Upper lobe of left lung (tissue), 4 donors: ENCODE measurements around the gene TBC1D8B.

Source experiments
- POLR2A ChIP-seq, 4 donors: fragments of 450-650 bp; IDR thresholded peaks; one replicate each; pipeline ENCODE4 v1.5.1; 2016 to 2017; ENCODE audit warnings: antibody characterized with exemption in 4 of 4, mild to moderate bottlenecking in 2 of 4
- POLR2AphosphoS5 ChIP-seq, 2 donors: sonication (generic); formaldehyde crosslinking; IDR thresholded peaks; one replicate each; pipeline ENCODE4 v1.5.1; 2017; ENCODE audit warnings: antibody characterized with exemption in 2 of 2
- TF ChIP-seq, protein P1 (sequence below), 6 experiments: fragments of 450-650 bp in 4 of 6; fragments of 200-600 bp in 2 of 6; sonication (generic) in 2 of 6; IDR thresholded peaks; one replicate each; pipeline ENCODE4 v1.5.1; 2016 to 2019; ENCODE audit warnings: antibody characterized with exemption in 6 of 6

DNA sequence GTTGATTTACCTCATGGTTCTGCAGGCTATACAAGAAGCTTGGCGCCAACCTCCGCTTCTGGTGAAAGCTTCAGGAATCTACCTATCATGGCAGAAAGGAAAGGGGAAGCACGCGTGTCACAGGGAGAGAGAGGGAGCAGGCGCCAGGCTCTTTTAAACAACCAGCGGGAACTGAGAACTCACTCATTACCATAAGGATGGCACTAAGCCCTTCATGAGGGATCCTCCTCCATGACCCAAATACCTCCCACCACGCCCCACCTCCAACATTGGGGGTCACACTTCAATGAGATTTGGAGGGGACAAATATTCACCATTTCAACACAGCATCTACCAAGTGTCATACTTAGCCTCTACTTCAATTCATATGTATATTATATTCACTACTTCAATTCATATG is 18.8 kb upstream of the TBC1D8B start:
- TF ChIP-seq POLR2AphosphoS5 (IDR thresholded peaks at IDR 0.05) (no peak), POLR2A (IDR thresholded peaks at IDR 0.05) (no peak)
- TF ChIP-seq, protein P1, sequence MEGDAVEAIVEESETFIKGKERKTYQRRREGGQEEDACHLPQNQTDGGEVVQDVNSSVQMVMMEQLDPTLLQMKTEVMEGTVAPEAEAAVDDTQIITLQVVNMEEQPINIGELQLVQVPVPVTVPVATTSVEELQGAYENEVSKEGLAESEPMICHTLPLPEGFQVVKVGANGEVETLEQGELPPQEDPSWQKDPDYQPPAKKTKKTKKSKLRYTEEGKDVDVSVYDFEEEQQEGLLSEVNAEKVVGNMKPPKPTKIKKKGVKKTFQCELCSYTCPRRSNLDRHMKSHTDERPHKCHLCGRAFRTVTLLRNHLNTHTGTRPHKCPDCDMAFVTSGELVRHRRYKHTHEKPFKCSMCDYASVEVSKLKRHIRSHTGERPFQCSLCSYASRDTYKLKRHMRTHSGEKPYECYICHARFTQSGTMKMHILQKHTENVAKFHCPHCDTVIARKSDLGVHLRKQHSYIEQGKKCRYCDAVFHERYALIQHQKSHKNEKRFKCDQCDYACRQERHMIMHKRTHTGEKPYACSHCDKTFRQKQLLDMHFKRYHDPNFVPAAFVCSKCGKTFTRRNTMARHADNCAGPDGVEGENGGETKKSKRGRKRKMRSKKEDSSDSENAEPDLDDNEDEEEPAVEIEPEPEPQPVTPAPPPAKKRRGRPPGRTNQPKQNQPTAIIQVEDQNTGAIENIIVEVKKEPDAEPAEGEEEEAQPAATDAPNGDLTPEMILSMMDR (IDR thresholded peaks at IDR 0.05): no peak
